ENCODE results near the gene PMM1.
A peak's percentile ranks its signal among the peaks of the same experiment; 100 is the strongest.
"Not testable (repeated sequence)": the region's sequence is repeated elsewhere in the genome, so short reads cannot be mapped to it uniquely, and the experiment has no call there.

PMM1 gene

GRCh38 chr22:41563051-41563711 lies 26.5 kb downstream of the PMM1 start:
- no peak for DNase-seq (ENCODE audit: low spot score)

DNA sequence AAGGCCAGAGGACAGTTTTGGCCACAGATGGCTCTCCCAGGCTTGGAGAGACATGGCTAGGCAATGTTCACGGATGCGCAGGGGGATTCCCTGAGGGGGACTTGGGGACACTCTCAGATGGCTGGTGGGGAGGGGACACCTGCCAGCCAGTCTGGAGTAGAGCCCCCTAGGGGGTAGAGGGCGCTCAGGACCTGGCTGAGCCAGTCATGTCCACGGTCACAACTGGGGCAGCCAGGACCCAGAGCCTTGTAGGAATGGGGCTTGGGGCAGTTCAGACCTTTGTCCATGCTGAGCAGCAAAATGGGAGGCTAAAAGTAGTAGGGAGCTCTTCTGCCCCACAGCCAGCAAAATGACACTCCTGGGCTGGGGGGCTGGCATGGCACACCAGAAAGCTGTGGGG lies 27.2 kb downstream of the PMM1 start:
- no peak for DNase-seq (ENCODE audit: low spot score)

DNA sequence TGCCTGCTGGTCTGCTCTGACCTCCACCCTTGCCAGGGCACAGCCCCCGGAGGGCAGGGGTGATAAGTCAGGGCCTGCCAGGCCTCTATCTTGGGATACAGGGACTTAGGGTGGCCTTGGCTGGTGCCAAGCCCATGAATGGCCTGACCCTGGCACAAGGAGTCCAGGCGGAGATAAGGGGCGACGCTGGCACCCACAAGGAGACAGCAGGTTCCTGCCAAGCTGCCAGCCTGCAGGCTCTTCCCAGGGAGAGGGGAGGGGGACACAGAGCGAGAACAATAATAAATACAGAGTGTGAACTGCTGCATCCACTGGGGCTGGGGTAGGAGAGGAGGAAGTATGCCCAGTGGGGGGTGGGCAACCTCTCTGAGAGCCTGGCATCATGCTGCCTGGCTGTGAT lies 27.9 kb downstream of the PMM1 start:
- no peak for DNase-seq (ENCODE audit: low spot score)

GRCh38 chr22:41561335-41561734 lies 28.3 kb downstream of the PMM1 start:
- no peak for DNase-seq (ENCODE audit: low spot score)

GRCh38 chr22:41560095-41560471 lies 29.6 kb downstream of the PMM1 start:
- no peak for DNase-seq (ENCODE audit: low spot score)

DNA sequence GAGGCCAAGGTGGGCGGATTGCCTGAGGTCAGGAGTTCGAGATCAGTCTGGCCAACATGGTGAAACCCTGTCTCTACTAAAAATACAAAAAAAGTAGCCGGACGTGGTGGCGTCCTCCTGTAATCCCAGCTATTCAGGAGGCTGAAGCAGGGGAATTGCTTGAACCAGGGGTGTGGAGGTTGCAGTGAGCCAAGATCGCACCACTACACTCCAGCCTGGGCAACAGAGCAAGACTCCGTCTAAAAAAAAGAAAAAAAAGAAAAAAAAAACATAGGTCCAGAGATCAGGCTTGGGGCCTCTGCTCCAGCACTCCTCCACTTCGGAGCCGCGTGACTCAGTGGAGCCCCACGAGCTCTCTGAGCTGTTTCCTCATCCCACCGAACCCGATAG lies 31.4 kb downstream of the PMM1 start:
- DNase-seq (ENCODE audit: low spot score) = not testable (repeated sequence)

- DNase-seq (ENCODE audit: low spot score) = peak; percentile 72
Observed at GRCh38 chr22:41557401-41558240, 32.0 kb downstream of the PMM1 start.

GRCh38 chr22:41556561-41556960 lies 33.1 kb downstream of the PMM1 start:
- no peak for DNase-seq (ENCODE audit: low spot score)

- DNase-seq (ENCODE audit: low spot score) = no peak
Observed at GRCh38 chr22:41555325-41555982, 34.2 kb downstream of the PMM1 start.

DNA sequence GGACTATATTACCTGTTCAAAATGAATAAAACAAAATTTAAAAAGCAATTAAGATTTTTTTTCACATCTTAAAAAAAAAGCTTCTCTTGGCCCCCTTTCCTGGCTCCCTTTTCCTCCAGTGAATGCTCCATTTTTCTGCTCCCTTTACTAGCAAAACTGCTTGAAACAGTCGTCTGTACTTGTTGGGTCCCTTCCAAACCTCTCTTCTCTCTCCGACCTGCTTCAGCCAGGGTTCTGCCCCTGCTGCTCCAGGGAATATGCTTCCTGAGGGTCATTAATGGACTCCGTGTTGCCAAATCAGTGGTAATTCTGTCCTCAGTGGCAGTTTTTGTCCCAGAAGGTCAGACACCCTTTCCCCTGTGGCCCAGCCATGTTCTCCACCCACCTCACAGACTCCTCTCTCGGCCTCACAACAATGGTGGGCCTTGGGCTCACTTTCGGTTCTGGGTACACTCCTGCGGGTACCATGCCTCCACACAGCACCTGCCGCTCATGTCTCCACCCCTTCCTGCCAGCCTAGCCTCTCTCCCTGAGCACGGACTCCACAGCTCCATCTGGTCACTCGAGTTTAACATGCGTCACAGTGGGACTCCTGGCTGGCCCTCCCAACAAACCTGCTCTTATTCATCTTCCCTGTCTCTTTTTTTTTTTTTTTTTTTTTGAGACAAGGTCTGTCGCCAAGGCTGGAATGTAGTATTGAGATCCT lies 37.6 kb downstream of the PMM1 start:
- no peak for DNase-seq (ENCODE audit: low spot score)

GRCh38 chr22:41550952-41551491 lies 38.6 kb downstream of the PMM1 start:
- DNase-seq (ENCODE audit: low spot score) = no peak

DNA sequence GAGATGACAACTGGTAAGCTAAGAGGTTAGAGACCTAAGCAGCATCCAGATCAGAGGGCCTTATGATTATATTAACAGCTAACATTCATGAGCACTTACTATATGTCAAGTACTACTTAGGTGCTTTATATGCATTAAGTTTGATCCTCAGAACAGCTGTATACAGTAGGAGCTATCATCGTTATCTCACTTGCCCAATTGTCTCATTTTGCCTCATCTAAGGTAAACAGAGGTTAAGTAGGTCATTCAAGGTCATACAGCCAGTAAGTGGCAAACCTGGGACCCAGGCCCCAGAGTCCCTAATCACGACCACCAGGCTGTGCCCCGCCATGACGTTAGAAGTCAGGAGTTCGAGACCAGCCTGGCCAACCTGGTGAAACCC lies 40.8 kb downstream of the PMM1 start:
- DNase-seq (ENCODE audit: low spot score) = no peak

GRCh38 chr22:41544671-41545476 lies 44.8 kb downstream of the PMM1 start:
- DNase-seq (ENCODE audit: low spot score) = no peak

DNA sequence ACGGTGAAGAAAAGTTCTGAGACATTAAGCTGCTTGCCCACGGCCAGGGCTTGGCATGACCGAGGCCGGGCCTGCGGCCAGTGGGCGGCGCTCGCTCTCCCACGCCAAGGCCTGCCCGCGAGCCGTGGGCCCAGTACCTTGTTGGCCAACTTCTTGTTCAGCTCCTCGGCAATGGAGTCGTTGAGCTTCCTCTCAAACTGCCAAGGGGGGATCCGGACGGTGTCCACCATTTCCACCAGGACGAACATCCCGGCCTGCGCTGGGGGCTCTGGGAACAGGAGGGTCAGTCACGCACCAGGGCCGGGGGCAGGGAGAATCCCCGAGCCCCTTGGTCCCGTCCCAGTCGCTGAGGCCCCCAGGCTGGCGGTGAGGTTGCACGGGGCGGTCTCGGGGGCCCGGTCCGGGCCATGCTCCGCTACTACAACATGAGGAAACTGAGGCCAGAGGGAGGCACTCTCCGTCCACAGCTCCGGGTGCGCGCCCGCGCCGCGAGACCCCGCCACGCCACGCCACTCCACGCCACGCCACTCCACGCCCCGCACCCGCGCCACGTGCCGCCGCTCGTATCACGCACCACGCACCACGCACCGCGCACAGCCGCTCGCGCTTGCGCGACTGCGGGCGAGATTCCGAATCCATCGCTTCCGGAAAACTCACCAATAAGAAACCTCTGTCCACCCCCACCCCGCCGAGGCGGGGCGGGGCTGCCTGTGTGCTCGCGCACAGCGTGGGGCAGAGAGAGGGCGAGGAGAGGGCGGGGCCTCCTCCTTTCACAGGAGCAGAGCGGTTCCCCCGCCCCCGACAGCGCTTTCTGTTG lies 45.6 kb downstream of the PMM1 start, which contains the start of gene POLR3H:
TSS of gene POLR3H (minus strand) at position 617 of the 817 bp plus-strand sequence. CDS start at position 248, 369 bp downstream.
- peak; percentile 98 for DNase-seq (ENCODE audit: low spot score)

DNA sequence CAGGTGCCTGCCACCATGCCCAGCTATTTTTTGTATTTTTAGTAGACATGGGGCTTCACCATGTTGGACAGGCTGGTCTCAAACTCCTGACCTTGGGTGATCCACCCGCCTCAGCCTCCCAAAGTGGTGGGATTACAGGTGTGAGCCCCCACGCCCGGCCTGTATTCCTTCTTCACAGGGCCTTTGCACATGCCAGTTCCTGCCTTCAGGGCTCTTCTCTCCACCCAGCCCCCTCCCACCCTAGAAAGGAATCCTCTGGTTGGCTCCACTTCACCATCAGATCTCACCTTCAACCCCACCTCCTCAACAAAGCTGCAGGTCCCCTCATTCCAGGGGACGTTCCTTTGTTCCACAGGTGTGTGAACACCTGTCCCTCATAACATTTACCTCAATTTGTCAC lies 47.4 kb downstream of the PMM1 start:
- DNase-seq (ENCODE audit: low spot score) = no peak

DNA sequence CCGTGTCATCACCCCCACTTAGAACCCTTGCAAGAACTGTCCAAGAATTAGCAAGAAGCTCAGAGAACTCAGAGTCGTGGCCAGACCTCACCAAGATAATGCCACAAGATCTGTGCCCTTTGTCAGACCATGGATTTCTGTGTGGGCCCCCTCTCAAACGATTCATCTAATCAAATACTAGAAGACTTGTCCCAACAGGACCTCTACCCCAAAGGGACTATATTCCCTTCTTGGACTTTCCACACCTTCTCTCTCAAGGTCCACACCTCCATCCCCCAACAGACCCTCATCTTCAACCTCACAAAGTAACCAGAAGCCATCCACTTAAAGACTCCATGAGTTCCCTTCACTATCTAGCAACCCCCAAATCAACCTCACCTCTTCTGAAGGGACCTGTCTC lies 48.2 kb downstream of the PMM1 start:
- no peak for DNase-seq (ENCODE audit: low spot score)

DNA sequence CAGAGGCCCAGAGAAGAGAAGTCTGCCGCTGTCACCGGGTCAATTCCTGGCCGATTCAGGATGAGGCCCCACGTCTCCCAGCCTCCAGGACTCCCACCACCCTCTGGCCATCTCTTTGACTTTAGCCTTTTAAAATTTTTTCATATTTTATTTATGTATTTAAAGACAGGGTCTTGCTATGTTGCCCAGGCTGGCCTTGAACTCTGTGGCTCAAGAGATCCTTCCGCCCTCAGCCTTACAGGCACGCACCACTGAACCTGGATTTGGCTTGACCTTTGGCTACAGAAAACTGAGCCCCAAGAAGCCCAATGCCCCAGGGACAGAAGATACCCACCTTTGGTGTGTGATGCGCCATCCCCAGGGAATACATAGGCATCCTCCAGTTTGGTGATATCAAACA lies 49.3 kb downstream of the PMM1 start:
- no peak for DNase-seq (ENCODE audit: low spot score)

- DNase-seq (ENCODE audit: low spot score) = no peak
Observed at GRCh38 chr22:41540006-41540315, 49.7 kb downstream of the PMM1 start.

DNA sequence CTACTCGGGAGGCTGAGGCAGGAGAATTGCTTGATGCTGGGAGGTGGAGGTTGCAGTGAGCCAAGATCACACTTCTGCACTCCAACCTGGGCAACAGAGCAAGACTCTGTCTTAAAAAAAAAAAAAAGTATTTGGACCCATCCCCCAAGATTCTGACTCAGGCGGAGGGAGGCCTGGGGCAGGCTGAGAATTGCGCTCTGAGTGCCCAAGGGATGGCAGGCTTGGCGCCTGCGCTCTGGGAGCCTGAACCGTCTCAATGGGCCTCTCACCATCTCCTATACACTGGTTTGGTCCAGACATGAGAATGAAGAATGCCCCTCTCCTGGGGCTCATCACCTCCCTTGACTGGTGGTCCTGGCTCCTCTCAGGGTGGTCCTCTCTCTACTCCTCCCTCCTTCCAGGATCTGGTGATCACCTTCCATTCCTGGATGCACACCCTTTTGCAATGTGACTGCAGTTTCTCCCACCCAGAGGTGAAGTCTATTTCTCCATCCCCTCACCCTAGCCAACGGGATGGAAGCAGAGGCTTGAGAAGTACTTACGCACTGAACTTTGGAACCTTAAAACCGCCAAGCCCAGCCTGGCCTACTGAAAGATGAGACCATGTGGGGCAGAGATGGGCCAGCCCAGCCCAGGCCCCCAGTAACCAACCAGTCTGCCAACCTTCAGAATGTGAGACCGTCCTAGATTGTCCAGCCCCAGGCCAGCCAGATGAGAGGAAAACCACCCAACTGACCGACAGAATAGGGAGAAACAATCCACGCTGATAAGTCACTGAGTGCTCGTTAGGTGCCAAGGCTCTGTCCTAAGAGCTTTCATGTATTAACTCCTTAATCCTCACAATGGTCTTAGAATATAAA lies 50.3 kb downstream of the PMM1 start:
- no peak for DNase-seq (ENCODE audit: low spot score)

DNA sequence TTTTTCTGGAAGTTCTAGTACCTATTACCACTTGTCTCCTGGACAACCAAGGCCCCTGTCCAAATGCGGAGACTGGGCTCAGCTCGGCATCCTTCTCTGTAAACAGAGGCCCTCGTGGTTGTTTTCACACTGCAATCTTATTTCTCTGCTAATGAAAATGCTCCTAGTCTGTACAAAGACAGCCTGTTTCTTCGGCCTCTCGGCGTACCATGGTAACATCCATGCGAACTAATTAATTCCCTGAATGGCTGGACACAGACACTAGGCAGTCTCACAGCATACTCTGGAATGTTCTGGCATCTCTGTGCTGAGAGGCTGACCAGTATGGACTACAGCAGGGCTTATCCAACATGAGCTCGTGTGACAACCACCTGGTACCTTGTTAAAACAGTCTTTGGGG lies 51.1 kb downstream of the PMM1 start:
- DNase-seq (ENCODE audit: low spot score) = peak; percentile 92

Data from pons (tissue), 1 donor.